HEK293 (cell line): ENCODE results near the gene ADA.

Source experiments
- CTCF ChIA-PET: fragments of 350-600 bp; formaldehyde crosslinking; extraction: SDS; loops from one replicate; lab custom pipeline; 2021; ENCODE audit warnings: antibody characterized with exemption; lab: Yijun Ruan, JAX
- POLR2A ChIA-PET: fragments of 300-600 bp; formaldehyde crosslinking; extraction: SDS; loops from one replicate; lab custom pipeline; 2020; ENCODE audit warnings: antibody characterized with exemption, inconsistent platforms; lab: Yijun Ruan, JAX
- H3K27ac ChIP-seq: fragments of 200-500 bp; sonication (Bioruptor generic); 2 replicates; pipeline ENCODE4 v1.5.1; 2014; ENCODE audit warnings: low read depth, low read length, control low read depth, inconsistent platforms; ENCODE audit errors: extremely low read depth
- H3K36me3 ChIP-seq, 2 experiments: fragments of 200-500 bp in 1 of 2; sonication (Bioruptor generic) in 1 of 2; 1 replicate in 1 of 2; 2 replicates in 1 of 2; pipeline ENCODE4 v1.5.1; 2014 to 2017; ENCODE audit warnings: inconsistent platforms in 2 of 2, low read length in 2 of 2; ENCODE audit not compliant: control insufficient read depth in 2 of 2, insufficient read depth in 1 of 2
- H3K4me1 ChIP-seq: fragments of 200-500 bp; sonication (Bioruptor generic); 2 replicates; pipeline ENCODE4 v1.5.1; 2014; ENCODE audit warnings: mild to moderate bottlenecking, low read length, inconsistent platforms; ENCODE audit not compliant: control insufficient read depth, insufficient read depth
- H3K4me3 ChIP-seq: 2 replicates; pipeline ENCODE4 v1.5.1; 2011; ENCODE audit warnings: low read depth, mild to moderate bottlenecking, control low read depth, low read length, moderate library complexity
- H3K9me3 ChIP-seq: fragments of 200-500 bp; sonication (Bioruptor generic); 2 replicates; pipeline ENCODE4 v1.5.1; 2014; ENCODE audit warnings: low read depth, low read length, inconsistent platforms; ENCODE audit not compliant: control insufficient read depth, insufficient read depth
- KLF8 ChIP-seq: fragments of 450-650 bp; formaldehyde crosslinking; IDR thresholded peaks from 2 replicates; pipeline ENCODE4 v1.5.1; 2016; ENCODE audit warnings: missing biosample characterization, missing genetic modification characterization
- KLF9 ChIP-seq: fragments of 450-650 bp; formaldehyde crosslinking; IDR thresholded peaks from 2 replicates; pipeline ENCODE4 v1.5.1; 2016; ENCODE audit warnings: missing biosample characterization, missing genetic modification characterization, low read depth
- MZF1 ChIP-seq: fragments of 450-650 bp; formaldehyde crosslinking; IDR thresholded peaks from 2 replicates; pipeline ENCODE4 v1.5.1; 2017; ENCODE audit warnings: missing biosample characterization, missing genetic modification characterization, borderline replicate concordance
- PATZ1 ChIP-seq: fragments of 450-650 bp; formaldehyde crosslinking; IDR thresholded peaks from 2 replicates; pipeline ENCODE4 v1.5.1; 2016; ENCODE audit warnings: missing biosample characterization, missing genetic modification characterization
- PRDM10 ChIP-seq: fragments of 450-650 bp; formaldehyde crosslinking; IDR thresholded peaks from 2 replicates; pipeline ENCODE4 v1.5.1; 2016; ENCODE audit warnings: missing biosample characterization, missing genetic modification characterization
- ZBTB17 ChIP-seq: fragments of 450-650 bp; formaldehyde crosslinking; IDR thresholded peaks from 2 replicates; pipeline ENCODE4 v1.5.1; 2016; ENCODE audit warnings: missing biosample characterization, missing genetic modification characterization
- ZBTB21 ChIP-seq: fragments of 450-650 bp; formaldehyde crosslinking; IDR thresholded peaks from 2 replicates; pipeline ENCODE4 v1.5.1; 2017; ENCODE audit warnings: missing biosample characterization, missing genetic modification characterization
- ZBTB48 ChIP-seq: fragments of 450-650 bp; formaldehyde crosslinking; IDR thresholded peaks from 2 replicates; pipeline ENCODE4 v1.5.1; 2016; ENCODE audit warnings: missing biosample characterization, missing genetic modification characterization
- ZIC2 ChIP-seq: fragments of 450-650 bp; formaldehyde crosslinking; IDR thresholded peaks from 2 replicates; pipeline ENCODE4 v1.5.1; 2016; ENCODE audit warnings: missing biosample characterization, missing genetic modification characterization
- ZNF140 ChIP-seq: fragments of 450-650 bp; formaldehyde crosslinking; IDR thresholded peaks from 2 replicates; pipeline ENCODE4 v1.5.1; 2016; ENCODE audit warnings: missing biosample characterization, missing genetic modification characterization
- ZNF335 ChIP-seq: fragments of 450-650 bp; formaldehyde crosslinking; conservative IDR thresholded peaks from 2 replicates; pipeline ENCODE4 v1.5.1; 2016; ENCODE audit warnings: missing biosample characterization, missing genetic modification characterization
- ZNF549 ChIP-seq: fragments of 450-650 bp; IDR thresholded peaks from 2 replicates; pipeline ENCODE4 v1.5.1; 2018; ENCODE audit warnings: missing biosample characterization, missing genetic modification characterization, mild to moderate bottlenecking, inconsistent platforms, moderate library complexity
- ZNF561 ChIP-seq: fragments of 450-650 bp; IDR thresholded peaks from 2 replicates; pipeline ENCODE4 v1.5.1; 2018; ENCODE audit warnings: missing biosample characterization, missing genetic modification characterization, borderline replicate concordance
- ZNF571 ChIP-seq: fragments of 450-650 bp; formaldehyde crosslinking; IDR thresholded peaks from 2 replicates; pipeline ENCODE4 v1.5.0; 2017; ENCODE audit warnings: missing biosample characterization, missing genetic modification characterization
- ZNF626 ChIP-seq: fragments of 450-650 bp; sonication (Bioruptor Pico); formaldehyde crosslinking; IDR thresholded peaks from 2 replicates; pipeline ENCODE4 v1.5.1; 2018; ENCODE audit warnings: missing biosample characterization, missing genetic modification characterization, inconsistent platforms
- ZNF629 ChIP-seq: fragments of 450-650 bp; formaldehyde crosslinking; IDR thresholded peaks from 2 replicates; pipeline ENCODE4 v1.5.1; 2017; ENCODE audit warnings: missing biosample characterization, missing genetic modification characterization
- ZNF692 ChIP-seq: fragments of 450-650 bp; formaldehyde crosslinking; IDR thresholded peaks from 2 replicates; pipeline ENCODE4 v1.5.1; 2016; ENCODE audit warnings: missing biosample characterization, missing genetic modification characterization
- ZNF707 ChIP-seq: fragments of 450-650 bp; formaldehyde crosslinking; IDR thresholded peaks from 2 replicates; pipeline ENCODE4 v1.5.1; 2016; ENCODE audit warnings: missing biosample characterization, missing genetic modification characterization
- TF ChIP-seq, protein P1 (sequence below): fragments of 450-650 bp; formaldehyde crosslinking; IDR thresholded peaks from 2 replicates; pipeline ENCODE4 v1.5.1; 2016; ENCODE audit warnings: missing biosample characterization, missing genetic modification characterization
- TF ChIP-seq, protein P2 (sequence below): fragments of 450-650 bp; formaldehyde crosslinking; IDR thresholded peaks from 2 replicates; pipeline ENCODE4 v1.5.1; 2016; ENCODE audit warnings: missing biosample characterization, missing genetic modification characterization

The ADA gene

DNA sequence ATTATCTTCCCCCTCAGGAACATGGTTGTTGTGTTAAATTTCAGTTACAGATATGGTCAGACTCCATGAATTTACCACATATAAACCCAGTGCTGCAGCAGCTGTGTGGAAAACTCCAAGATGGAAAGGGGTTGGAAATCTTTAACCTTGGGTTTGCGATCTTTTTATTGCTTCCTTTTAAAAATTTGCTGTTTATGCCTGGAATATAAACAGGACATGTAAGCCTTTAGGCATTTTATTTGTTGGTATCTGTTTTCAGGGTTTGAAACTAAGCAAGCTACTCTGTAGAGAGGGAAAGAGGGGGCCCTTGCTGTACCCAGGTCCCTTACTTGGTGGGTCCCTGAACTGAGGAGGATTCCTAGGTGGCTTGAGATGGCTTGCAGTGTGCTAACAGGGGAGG lies 68.3 kb downstream of the ADA start:
- Histone ChIP-seq H3K4me1 (peaks cover 14% of the 10 kb centered on the region), H3K9me3 (no peaks in the 10 kb centered on the region), H3K27ac (no peak overlapping the region), H3K4me3 (no peak overlapping the region), H3K36me3 (no peaks in the 10 kb centered on the region)
- ChIA-PET POLR2A (no interaction called here), CTCF (interaction anchor here (0.8 to 1.2 kb wide), 5 partner anchors 10 to 250 kb away, joined by 3 to 7 read pairs (median 4); no protein-coding TSS in a partner anchor)
- no peak for TF ChIP-seq ZNF571 (tag by site-specific recombination)
- TF ChIP-seq MZF1 (tag by site-specific recombination): peak; percentile 80; the same call in 1 of the 2 replicates
- TF ChIP-seq ZBTB48 (tag by site-specific recombination): 0 out of 2 replicates have a peak, but pooled peaks have one; percentile 30
- TF ChIP-seq, protein P1, sequence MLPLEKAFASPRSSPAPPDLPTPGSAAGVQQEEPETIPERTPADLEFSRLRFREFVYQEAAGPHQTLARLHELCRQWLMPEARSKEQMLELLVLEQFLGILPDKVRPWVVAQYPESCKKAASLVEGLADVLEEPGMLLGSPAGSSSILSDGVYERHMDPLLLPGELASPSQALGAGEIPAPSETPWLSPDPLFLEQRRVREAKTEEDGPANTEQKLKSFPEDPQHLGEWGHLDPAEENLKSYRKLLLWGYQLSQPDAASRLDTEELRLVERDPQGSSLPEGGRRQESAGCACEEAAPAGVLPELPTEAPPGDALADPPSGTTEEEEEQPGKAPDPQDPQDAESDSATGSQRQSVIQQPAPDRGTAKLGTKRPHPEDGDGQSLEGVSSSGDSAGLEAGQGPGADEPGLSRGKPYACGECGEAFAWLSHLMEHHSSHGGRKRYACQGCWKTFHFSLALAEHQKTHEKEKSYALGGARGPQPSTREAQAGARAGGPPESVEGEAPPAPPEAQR: no peak
- TF ChIP-seq ZNF549 (tag by site-specific recombination): no peak
- peak; percentile 96 for TF ChIP-seq PRDM10 (tag by site-specific recombination)

GRCh38 chr20:44582311-44583025 lies 69.0 kb downstream of the ADA start, which contains the start of gene PKIG:
TSS of gene PKIG (plus strand) at chr20:44582579. CDS start at chr20:44614557, 31,978 bp downstream.
- peaks cover 14% of the 10 kb centered on the region for H3K4me1 ChIP-seq
- ChIA-PET CTCF (interaction anchor here (0.8 to 1.2 kb wide), 4 partner anchors 9 to 28 kb away, joined by 3 to 7 read pairs (median 5); no protein-coding TSS in a partner anchor), POLR2A (no interaction called here)
- no peak within 1 kb of the TSS for H3K27ac ChIP-seq
- no peaks in the 10 kb centered on the region for H3K9me3 ChIP-seq
- no peak within 1 kb of the TSS for H3K4me3 ChIP-seq
- H3K36me3 ChIP-seq: no peaks in the 10 kb centered on the region
- TF ChIP-seq ZNF707 (tag by site-specific recombination): no peak
- TF ChIP-seq ZNF629: peak; percentile 91
- peak; percentile 47; the same call in 1 of the 2 replicates for TF ChIP-seq KLF9 (tag by site-specific recombination)
- TF ChIP-seq ZNF626: no peak
- TF ChIP-seq ZBTB21 (tag by site-specific recombination): 0 out of 2 replicates have a peak, but pooled peaks have one; percentile 62
- 0 out of 2 replicates have a peak, but pooled peaks have one; percentile 27 for TF ChIP-seq ZNF692 (tag by site-specific recombination)
- peak; percentile 19; the same call in 1 of the 2 replicates for TF ChIP-seq ZIC2 (tag by site-specific recombination)
- TF ChIP-seq KLF8 (tag by site-specific recombination): peak; percentile 31; the same call in 1 of the 2 replicates
- peak; percentile 91 for TF ChIP-seq PRDM10 (tag by site-specific recombination)
- TF ChIP-seq ZNF335 (tag by site-specific recombination): 0 out of 2 replicates have a peak, but pooled peaks have one; percentile 43
- no peak for TF ChIP-seq ZNF140
- peak; percentile 58; the same call in 1 of the 2 replicates for TF ChIP-seq ZBTB17 (tag by site-specific recombination)
- 0 out of 2 replicates have a peak, but pooled peaks have one; percentile 8 for TF ChIP-seq ZNF561 (tag by site-specific recombination)
- TF ChIP-seq PATZ1 (tag by site-specific recombination): peak; percentile 62
- TF ChIP-seq, protein P2, sequence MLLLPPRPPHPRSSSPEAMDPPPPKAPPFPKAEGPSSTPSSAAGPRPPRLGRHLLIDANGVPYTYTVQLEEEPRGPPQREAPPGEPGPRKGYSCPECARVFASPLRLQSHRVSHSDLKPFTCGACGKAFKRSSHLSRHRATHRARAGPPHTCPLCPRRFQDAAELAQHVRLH: no peak
